NCI-H1105 (cell line): ENCODE results near the gene THSD1.

Experiments used
- DNase-seq: peaks from one replicate; lab custom pipeline; 2025; lab: John Stamatoyannopoulos, UW

The THSD1 gene

GRCh38 chr13:52405767-52406494 is at the start of gene THSD1:
THSD1 (minus strand) TSS chr13:52406172; CDS start chr13:52402600, 3,572 bp downstream.
- no peak for DNase-seq

DNA sequence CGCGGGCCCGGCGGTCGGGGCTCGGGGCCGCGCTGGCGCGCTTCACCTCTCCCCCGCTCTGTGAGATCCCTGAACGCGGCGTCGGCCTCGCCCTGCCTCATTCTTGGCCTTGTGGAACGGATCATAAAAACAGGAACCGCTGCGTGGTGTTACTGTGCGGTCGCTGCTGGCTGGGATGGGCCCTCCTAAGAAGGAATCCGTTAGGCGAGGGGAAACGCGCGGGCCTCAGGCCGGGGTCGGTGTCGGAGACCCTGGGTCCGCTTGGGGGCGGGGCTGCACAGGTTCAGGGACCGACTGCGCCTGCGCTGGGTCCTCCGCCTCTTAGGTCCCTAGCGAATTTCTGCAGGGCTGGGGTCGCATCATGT is 49.7 kb upstream of the THSD1 start:
- DNase-seq = peak; percentile 66

DNA sequence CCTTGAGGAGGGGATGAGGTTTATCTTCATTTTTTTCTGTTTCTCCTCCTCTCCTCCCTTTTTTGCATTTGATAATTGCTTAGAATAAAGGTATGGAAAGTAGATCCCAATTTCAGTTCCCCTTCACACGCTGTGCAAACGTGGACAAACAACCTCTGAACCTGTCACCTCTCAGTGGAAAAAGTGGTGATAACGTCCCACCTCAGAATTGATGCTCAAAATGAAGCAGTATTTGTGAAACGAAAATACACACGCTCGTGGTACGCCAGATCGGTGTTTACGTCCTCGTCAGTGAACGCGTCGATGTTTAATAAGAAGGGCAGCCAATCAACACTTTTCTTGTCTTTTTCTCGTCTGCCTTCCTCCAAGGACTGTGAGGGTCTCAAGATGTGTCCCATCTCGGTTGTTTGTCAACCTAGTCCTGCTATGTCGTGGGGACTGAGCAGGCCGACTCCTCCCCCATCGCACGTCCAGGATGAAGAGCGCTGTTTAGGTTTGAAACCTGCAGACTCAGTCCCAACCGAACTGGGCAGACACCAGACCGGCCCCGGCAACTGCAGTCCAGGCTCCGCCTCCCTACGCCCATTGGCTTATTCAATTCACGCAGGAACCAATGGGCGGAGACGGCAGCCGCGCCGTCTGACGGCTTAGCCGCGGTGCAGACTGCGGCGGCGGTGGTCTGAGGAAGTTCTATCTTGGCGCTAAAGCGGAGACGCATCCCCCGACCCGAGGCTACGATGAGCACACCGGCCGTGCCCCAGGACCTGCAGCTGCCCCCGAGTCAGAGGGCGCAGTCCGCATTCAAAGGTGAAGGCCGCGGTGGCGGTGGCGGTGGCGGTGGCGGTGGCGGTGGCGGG is 49.1 kb upstream of the THSD1 start, which contains the start of gene CKAP2:
Gene CKAP2 (plus strand): TSS at position 659 of the 857 bp plus-strand sequence. CDS start 79 bp downstream, at position 738.
- DNase-seq = peak; percentile 83

GRCh38 chr13:52454459-52454819 is 48.5 kb upstream of the THSD1 start:
- peak; percentile 42 for DNase-seq

DNA sequence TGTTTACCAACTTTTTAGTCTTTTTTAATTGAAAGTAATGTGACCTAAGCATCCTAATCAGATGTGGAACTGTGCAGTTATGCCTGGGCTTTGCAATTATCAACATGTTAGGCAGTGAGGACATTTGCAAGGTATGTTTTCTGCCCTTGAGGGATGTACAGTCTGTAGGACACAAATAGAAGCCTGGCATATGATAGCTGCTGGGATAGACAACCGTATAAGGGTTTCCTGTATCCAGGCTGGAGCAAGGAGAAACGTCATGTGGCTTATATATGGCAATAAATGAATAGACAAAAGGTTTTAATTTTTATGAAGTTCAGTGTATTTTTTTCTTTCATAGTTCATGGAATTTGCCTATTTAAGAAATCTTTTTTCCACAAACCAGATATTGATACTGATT is 46.5 kb upstream of the THSD1 start:
- no peak for DNase-seq

GRCh38 chr13:52451135-52451804 is 45.3 kb upstream of the THSD1 start:
- DNase-seq = no peak

DNA sequence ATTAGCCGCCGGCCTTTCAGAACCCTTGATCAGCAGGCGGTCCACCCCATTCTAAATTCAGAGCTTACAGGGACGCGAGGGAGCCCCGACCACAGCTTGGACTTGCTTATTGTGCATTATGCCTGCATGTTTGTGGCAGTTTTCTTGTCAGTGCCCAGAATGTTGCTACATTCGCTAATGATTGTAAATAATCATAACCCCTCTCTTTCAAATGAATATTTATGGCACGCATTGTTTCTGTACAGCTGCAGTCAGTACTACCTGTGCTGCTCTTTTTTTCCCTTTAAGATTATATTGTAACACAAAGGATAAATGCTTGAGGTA is 44.8 kb upstream of the THSD1 start:
- DNase-seq = no peak

DNA sequence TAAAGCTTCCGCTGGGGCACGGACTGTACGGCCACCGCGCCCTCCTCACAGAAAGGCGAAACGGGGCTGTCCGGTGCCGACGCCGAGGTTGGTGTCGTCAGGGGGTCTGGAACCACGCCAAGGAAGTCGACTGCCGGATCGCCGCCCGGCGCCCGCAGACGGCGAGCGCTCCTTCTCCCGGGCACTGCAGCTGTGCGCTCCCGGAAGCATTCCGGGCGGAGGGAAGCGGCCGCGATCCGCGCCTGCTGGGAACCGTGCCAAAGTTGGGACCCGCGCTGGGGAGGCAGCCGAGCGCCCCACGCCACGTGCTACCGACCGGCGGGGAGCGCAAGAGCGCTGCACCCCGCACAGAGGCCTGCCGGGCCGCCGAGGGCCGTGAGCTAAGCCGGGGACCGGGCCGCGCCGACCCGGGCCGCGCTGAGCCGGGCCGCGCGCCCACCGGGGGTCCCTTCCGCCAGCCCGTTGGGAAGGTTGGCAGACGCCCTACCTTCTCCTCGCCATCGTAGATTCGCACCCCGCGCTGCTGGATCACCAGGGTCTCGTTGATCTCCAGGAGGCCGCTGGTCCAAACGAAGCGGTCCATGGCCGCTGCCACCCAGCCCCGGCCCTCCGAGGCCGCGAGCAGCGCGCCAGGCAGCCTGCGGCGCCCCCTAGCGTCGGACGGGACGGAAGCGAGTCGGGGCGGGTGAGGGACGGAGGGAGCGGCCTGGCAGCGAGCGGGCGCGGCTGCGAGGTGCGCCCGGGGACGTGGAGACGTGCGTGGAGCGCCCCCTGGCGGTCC is 44.2 kb upstream of the THSD1 start, which contains the start of gene VPS36:
Gene VPS36 (minus strand): TSS at position 623 of the 781 bp plus-strand sequence. CDS start 40 bp downstream, at position 583.
- DNase-seq = peak; percentile 72

GRCh38 chr13:52449331-52450011 is 43.5 kb upstream of the THSD1 start:
- DNase-seq = no peak

DNA sequence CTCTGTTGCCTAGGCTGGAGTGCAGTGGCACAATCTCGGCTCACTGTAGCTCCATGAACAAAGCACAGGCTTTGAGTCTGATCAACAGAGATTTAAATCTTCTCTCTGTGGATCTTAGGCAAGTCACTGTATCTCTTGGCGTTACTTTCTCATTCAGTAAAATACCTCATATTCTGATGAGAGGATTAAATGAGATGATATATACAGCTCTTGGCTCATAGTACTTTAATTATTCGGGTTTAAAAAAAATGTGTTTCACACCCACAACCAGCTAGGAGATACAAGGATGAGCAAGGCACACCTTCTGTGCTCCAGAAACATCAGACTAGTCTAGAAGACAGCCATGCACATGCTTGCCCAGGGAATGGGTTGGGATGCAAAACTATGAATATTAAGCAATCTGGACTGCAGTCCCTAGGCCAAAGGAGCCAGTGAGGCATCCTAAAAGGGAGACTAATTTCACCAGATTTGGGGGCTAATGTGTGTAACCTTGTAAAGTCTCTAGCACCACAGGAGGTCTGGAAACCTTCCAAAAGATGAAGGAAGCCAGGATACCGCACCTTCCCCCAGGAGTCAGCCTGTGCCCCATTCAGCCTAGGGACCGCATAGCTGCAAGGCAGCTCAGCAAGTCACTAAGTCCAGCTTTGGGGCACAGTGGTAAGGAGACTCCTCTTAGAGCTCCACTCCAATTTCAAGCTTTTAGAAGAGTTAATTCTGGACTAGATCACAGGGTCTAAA is 42.0 kb upstream of the THSD1 start:
- DNase-seq = no peak

DNA sequence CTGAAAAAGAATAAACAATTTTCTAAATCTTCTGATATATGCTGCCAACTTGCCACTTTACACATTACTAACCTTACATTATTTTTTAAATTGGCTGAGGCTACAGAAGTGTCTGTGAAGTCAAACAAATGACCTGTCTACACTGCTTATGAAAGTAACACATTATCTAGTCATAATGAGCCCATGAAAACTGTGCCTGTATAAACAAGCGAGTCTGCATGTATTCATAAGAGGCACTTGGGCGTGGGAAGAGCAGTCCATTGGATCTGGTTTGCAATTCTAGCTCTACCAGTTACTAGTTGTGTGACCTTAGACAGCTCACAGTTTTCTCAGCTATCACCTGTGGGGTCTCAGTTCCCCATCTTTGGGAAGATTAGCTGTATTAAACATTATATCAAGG is 41.4 kb upstream of the THSD1 start:
- no peak for DNase-seq

DNA sequence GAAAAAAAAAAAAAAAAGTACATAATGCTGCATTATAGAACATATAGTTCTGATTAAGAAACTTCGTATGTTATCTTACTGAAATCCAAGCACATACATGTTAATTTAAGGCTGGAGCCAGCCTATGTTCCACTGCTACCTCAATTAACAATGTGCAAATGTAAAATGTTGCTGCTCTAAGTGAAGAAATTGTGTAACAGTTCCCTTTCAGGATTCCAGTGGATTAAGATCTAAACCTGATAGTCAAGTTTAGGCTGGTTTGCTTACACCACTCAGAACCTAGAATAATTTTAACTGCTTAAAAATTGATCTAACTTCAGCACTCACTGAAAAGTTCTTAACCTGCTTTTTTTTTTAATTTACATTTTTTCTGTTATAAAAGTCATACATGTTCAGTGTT is 40.3 kb upstream of the THSD1 start:
- DNase-seq = no peak

DNA sequence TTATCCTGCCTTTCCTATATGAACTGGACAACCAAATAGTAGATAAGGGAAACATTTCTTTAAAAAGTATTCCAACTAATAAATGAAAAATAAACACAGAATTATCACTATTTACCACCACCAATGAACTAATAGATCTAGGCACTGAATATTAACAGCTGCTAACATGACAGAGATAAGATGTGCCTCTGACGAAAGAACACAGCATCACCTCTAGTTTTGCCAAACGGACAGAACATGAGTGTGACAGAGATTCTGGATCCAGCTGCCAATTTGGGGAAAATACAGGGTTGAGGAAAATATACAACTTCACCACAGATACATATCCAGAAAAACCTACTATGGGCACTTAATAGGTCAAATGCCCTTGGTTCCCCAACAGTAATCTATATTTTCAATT is 26.5 kb upstream of the THSD1 start:
- no peak for DNase-seq

DNA sequence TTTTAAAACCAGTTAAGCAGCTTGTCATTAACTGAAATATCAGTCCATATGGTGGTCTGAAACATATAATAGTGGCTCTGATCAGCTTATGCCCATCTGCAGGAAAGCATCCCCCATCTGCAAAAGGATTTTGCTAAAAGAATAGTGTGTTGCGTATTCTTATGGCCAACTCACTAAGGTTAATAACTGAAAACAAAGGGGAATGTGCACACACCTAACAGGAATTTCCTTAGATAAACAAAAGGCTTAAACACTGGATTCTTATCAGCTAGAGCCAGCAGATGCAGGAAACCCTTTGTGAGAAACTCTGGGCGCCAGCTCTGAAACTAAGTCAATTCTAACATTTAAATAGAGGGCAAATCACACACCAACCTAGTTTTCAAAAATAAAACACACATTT is 22.3 kb upstream of the THSD1 start:
- DNase-seq = no peak

- DNase-seq = no peak
Observed at GRCh38 chr13:52421216-52421615, 15.2 kb upstream of the THSD1 start.

GRCh38 chr13:52419080-52419479 is 13.1 kb upstream of the THSD1 start:
- no peak for DNase-seq

GRCh38 chr13:52414963-52415362 is 9.0 kb upstream of the THSD1 start:
- DNase-seq = no peak

- DNase-seq = no peak
Observed at GRCh38 chr13:52414051-52414450, 8.1 kb upstream of the THSD1 start.

DNA sequence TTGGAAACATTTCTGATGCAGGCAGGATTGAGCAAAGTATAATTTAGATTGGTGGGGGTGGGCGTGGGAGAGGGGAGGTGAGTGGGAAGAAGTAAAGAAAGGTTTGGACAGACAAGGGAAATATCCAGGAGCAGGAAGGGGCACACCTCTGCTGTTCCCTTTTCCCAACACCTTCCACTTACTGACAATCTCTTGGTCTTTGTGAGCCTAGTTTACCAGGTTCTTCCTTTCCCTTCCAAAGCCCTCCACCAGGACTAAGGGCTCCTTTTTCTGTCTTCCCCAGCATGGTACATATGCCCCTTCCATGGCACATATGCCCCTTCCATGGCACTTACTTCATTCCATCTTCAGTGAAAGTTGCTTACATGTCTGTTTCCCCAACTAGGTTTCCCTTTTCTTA is 6.2 kb upstream of the THSD1 start:
- DNase-seq = no peak

GRCh38 chr13:52411629-52412028 is 5.7 kb upstream of the THSD1 start:
- no peak for DNase-seq
